ENCODE data around the gene MYO5B.
"Not testable (repeated sequence)": the region's sequence is repeated elsewhere in the genome, so short reads cannot be mapped to it uniquely, and the experiment has no call there.

MYO5B gene

DNA sequence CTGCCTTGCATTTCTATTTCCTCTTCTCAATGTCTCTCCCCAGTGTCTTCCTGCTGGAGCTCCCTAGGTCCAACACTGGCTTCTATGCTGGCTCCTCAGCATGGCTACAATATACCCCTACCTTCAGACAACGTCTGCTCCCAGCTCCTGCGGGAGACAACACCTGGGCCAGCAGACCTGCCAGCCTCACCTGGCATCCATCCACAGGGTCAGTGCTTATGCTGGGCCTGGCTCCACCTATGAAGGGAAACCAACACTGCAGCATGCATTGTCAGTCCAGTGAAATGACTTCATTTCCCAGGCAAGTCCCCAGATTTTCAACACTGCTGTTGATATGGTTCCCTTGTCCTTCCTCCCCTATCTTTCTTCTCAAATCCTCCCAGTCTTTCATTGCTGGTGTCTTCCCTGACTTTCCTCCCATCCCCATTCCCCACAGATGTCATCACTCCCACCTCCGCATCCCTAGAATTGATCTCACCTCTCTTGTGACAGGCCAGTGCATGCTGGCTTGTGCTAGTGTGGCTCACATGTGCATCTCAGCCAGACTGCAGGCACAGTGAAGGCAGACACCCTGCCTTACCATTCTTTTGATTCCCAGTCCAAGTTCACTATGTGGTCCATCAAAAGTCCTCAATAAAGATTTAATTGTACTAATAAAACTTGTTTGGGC lies 98.0 kb downstream of the MYO5B start:
- Histone ChIP-seq H3K4me1 (peaks cover 24% of the 10 kb centered on the region), H3K9me3 (no peaks in the 10 kb centered on the region), H3K27me3 (ENCODE audit: low read depth) (no peaks in the 10 kb centered on the region), H3K4me3 (no peak overlapping the region), H3K36me3 (replicated peaks) (no peaks in the 10 kb centered on the region)
- in situ Hi-C loops (cut with MboI; ENCODE audit: low sequenced_read_pairs), result no loop called here
- DNase-seq (ENCODE audit: low spot score in 2 of 2), result no peak

DNA sequence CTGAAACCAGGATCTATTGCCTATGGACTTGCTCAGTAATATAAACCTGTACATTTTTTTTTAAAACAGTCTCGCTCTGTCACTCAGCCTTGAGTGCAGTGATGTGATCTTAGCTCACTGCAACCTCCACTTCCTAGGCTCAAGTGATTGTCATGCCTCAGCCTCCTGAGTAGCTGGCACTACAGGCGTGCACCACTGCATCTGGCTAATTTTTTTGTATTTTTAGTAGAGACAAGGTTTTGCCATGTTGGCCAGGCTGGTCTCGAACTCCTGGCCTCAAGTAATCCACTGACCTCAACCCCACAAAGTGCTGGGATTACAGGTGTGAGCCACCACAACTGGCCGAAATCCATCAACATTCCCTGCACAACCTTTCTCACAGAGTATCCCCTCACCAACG lies 100.2 kb downstream of the MYO5B start:
- DNase-seq (ENCODE audit: low spot score in 2 of 2); H3K36me3 ChIP-seq (replicated peaks); H3K27me3 ChIP-seq (ENCODE audit: low read depth); H3K9me3 ChIP-seq; H3K4me3 ChIP-seq; in situ Hi-C loops (cut with MboI; ENCODE audit: low sequenced_read_pairs): not testable (repeated sequence)
- H3K4me1 ChIP-seq, result peaks cover 36% of the 10 kb centered on the region

DNA sequence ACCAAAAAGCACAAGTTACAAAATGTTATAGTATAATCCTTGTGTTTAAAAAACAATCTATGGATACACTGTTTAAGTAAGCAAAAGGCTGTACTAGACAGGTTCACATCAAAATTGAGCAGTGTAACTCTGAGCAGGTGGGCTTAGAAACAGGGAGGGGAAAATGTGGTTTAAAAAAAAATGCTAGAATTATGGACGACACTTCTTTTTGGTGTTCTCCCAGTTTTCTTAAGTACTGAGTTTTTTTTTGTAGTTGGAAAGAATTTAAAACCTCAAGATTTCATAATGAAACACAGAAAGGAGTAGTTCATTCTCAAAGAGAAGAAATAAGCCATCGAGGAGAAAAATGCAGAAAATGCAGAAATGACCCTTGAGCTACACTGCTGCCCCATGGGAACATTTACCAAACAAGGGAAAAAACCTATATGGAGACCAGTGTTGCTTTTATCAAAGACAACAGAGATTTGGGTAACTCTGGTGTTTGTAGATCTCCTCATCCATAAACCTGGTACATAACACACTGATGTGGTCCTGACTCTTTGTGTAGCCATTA lies 100.7 kb downstream of the MYO5B start:
- Histone ChIP-seq H3K27me3 (ENCODE audit: low read depth) (no peaks in the 10 kb centered on the region), H3K9me3 (no peaks in the 10 kb centered on the region), H3K4me3 (no peak overlapping the region), H3K36me3 (replicated peaks) (no peaks in the 10 kb centered on the region), H3K4me1 (peaks cover 41% of the 10 kb centered on the region)
- in situ Hi-C loops (cut with MboI; ENCODE audit: low sequenced_read_pairs), result no loop called here
- DNase-seq (ENCODE audit: low spot score in 2 of 2), result no peak

- no peaks in the 10 kb centered on the region for H3K36me3 ChIP-seq (replicated peaks)
- no peak for DNase-seq (ENCODE audit: low spot score in 2 of 2)
- H3K4me1 ChIP-seq, result peaks cover 49% of the 10 kb centered on the region
- no peak overlapping the region for H3K4me3 ChIP-seq
- no peaks in the 10 kb centered on the region for H3K27me3 ChIP-seq (ENCODE audit: low read depth)
- in situ Hi-C loops (cut with MboI; ENCODE audit: low sequenced_read_pairs), result no loop called here
- H3K9me3 ChIP-seq, result no peaks in the 10 kb centered on the region
Measured at GRCh38 chr18:50093366-50094064, 101.4 kb downstream of the MYO5B start.

DNA sequence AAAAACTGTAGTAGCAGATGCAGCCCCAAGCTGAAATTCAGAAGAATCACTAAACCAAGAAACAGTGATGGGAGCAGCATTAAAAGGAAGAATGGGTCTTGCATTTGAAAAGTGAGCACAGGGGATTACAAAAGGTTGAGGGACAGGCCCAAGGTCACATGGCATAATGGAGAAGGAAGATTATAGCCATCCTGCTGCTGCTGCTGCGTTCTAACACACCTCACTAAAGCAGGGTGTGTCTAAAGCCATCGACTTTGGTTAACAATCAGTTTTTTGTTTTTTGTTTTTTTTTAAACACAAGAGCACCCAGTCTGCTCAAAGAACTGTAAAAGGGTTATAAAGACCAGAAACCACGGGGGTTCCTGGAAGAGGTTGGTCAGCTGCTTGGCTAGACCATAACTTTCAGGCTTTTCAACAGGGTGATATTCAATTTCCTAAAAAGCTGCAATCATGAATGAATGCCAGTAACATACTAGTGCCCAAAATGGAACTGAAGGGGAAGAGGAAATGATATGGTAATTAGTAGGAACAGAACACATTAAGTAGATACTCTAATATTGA lies 102.6 kb downstream of the MYO5B start:
- H3K4me1 ChIP-seq, result peaks cover 53% of the 10 kb centered on the region
- H3K36me3 ChIP-seq (replicated peaks), result no peaks in the 10 kb centered on the region
- H3K4me3 ChIP-seq, result no peak overlapping the region
- in situ Hi-C loops (cut with MboI; ENCODE audit: low sequenced_read_pairs), result no loop called here
- no peaks in the 10 kb centered on the region for H3K27me3 ChIP-seq (ENCODE audit: low read depth)
- no peaks in the 10 kb centered on the region for H3K9me3 ChIP-seq
- peak; percentile 83 to 99 for DNase-seq (ENCODE audit: low spot score in 2 of 2)

DNA sequence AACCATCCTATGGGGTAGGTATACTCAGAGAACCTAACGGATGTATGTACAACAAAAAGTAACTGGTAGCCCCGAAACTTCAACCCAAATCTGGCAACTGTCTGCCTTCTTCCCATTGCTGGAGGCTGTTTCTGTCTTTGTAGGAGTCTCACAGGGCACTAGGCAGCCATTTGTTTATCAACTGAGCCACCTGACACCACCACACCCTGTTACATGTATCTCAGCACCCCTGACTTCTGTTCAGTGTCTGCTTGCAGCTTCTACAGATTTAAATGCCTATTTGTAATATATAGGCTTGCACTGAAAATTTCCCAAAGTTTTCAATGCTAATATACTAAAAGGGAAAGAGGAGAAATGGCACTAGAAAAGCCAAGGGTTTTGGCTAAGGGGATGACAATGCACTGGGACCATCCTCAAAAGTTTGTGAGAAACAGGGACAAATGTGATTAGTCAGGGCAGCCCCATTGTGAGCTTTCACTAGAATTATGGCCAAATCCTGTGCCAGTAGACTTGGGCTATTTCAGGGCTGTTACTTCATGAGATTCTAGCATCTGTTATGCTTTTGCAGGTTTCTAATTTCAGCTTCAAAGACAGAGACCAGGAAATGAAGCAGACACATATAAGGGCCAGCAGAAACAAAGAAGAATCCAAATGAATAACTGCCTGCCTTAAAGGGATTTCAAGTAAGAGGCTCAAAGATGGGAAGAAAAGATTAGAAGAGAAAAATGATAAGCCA lies 103.3 kb downstream of the MYO5B start:
- no peak overlapping the region for H3K4me3 ChIP-seq
- H3K27me3 ChIP-seq (ENCODE audit: low read depth), result no peaks in the 10 kb centered on the region
- H3K9me3 ChIP-seq, result no peaks in the 10 kb centered on the region
- no peaks in the 10 kb centered on the region for H3K36me3 ChIP-seq (replicated peaks)
- in situ Hi-C loops (cut with MboI; ENCODE audit: low sequenced_read_pairs), result no loop called here
- peak; percentile 6 to 38 for DNase-seq (ENCODE audit: low spot score in 2 of 2)
- peaks cover 53% of the 10 kb centered on the region for H3K4me1 ChIP-seq

GRCh38 chr18:50090370-50091312 lies 104.3 kb downstream of the MYO5B start:
- H3K27me3 ChIP-seq (ENCODE audit: low read depth), result no peaks in the 10 kb centered on the region
- no peak overlapping the region for H3K4me3 ChIP-seq
- in situ Hi-C loops (cut with MboI; ENCODE audit: low sequenced_read_pairs), result no loop called here
- H3K9me3 ChIP-seq, result no peaks in the 10 kb centered on the region
- peak in 1 of 2 experiments; percentile 6 for DNase-seq (ENCODE audit: low spot score in 2 of 2)
- H3K4me1 ChIP-seq, result peaks cover 53% of the 10 kb centered on the region
- no peaks in the 10 kb centered on the region for H3K36me3 ChIP-seq (replicated peaks)

GRCh38 chr18:50089702-50090101 lies 105.2 kb downstream of the MYO5B start:
- H3K9me3 ChIP-seq, result no peaks in the 10 kb centered on the region
- peak in 1 of 2 experiments; percentile 34 for DNase-seq (ENCODE audit: low spot score in 2 of 2)
- in situ Hi-C loops (cut with MboI; ENCODE audit: low sequenced_read_pairs), result no loop called here
- H3K4me1 ChIP-seq, result peaks cover 53% of the 10 kb centered on the region
- no peak overlapping the region for H3K4me3 ChIP-seq
- H3K27me3 ChIP-seq (ENCODE audit: low read depth), result no peaks in the 10 kb centered on the region
- H3K36me3 ChIP-seq (replicated peaks), result no peaks in the 10 kb centered on the region

DNA sequence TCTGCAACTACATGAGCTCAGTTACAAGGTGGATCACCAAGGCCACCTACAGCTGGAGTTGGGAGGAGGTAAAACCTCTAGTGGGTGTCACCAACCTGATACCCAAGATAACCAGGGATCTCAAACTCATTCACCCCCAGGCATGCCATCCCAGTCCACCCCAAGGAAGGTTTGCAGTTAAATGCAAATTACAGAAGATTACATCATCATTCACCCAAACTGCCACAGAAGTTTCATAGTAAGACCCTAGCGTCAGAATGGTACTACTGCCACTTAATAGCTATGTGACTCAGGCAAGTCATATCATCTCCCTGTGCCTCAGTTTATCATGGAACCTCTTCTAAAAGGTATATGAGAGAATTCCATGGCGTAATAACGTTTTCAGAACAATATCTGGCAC lies 111.2 kb downstream of the MYO5B start:
- no peak for DNase-seq (ENCODE audit: low spot score in 2 of 2)
- in situ Hi-C loops (cut with MboI; ENCODE audit: low sequenced_read_pairs), result no loop called here

GRCh38 chr18:50080932-50081560 lies 113.9 kb downstream of the MYO5B start:
- no peaks in the 10 kb centered on the region for H3K36me3 ChIP-seq (replicated peaks)
- H3K4me3 ChIP-seq, result no peak overlapping the region
- H3K27me3 ChIP-seq (ENCODE audit: low read depth), result no peaks in the 10 kb centered on the region
- no peaks in the 10 kb centered on the region for H3K9me3 ChIP-seq
- no peak for DNase-seq (ENCODE audit: low spot score in 2 of 2)
- no peaks in the 10 kb centered on the region; the same call in 1 of the 2 replicates for H3K4me1 ChIP-seq
- in situ Hi-C loops (cut with MboI; ENCODE audit: low sequenced_read_pairs), result no loop called here

More for the DNA sequence above, 111.2 kb downstream of the MYO5B start:
- no peaks in the 10 kb centered on the region for H3K27me3 ChIP-seq (ENCODE audit: low read depth)
- H3K36me3 ChIP-seq (replicated peaks), result no peaks in the 10 kb centered on the region
- no peaks in the 10 kb centered on the region for H3K9me3 ChIP-seq
- H3K4me3 ChIP-seq, result no peak overlapping the region
- peaks cover 6% of the 10 kb centered on the region for H3K4me1 ChIP-seq

GRCh38 chr18:50080316-50080715 lies 114.6 kb downstream of the MYO5B start:
- H3K27me3 ChIP-seq (ENCODE audit: low read depth), result no peaks in the 10 kb centered on the region
- H3K4me1 ChIP-seq, result no peaks in the 10 kb centered on the region; the same call in 1 of the 2 replicates
- H3K9me3 ChIP-seq, result no peaks in the 10 kb centered on the region
- no peak for DNase-seq (ENCODE audit: low spot score in 2 of 2)
- H3K36me3 ChIP-seq (replicated peaks), result no peaks in the 10 kb centered on the region
- H3K4me3 ChIP-seq, result no peak overlapping the region
- in situ Hi-C loops (cut with MboI; ENCODE audit: low sequenced_read_pairs), result no loop called here

- no peaks in the 10 kb centered on the region for H3K9me3 ChIP-seq
- H3K4me3 ChIP-seq, result no peak overlapping the region
- no peaks in the 10 kb centered on the region; the same call in 1 of the 2 replicates for H3K4me1 ChIP-seq
- DNase-seq (ENCODE audit: low spot score in 2 of 2), result no peak
- in situ Hi-C loops (cut with MboI; ENCODE audit: low sequenced_read_pairs), result no loop called here
- H3K36me3 ChIP-seq (replicated peaks), result no peaks in the 10 kb centered on the region
- no peaks in the 10 kb centered on the region for H3K27me3 ChIP-seq (ENCODE audit: low read depth)
Measured at GRCh38 chr18:50079571-50080295, 115.2 kb downstream of the MYO5B start.

All from HAP-1 (cell line).